HG02840 (cell line): Measurements from ENCODE around the gene GGPS1.
"Not testable (repeated sequence)": the region's sequence is repeated elsewhere in the genome, so short reads cannot be mapped to it uniquely, and the experiment has no call there.

Experiments
- ATAC-seq: cut with Tn5 transposase; IDR thresholded peaks from one replicate; pipeline ENCODE4 v1.9.1; 2021; ENCODE audit warnings: mild to moderate bottlenecking, moderate library complexity, moderate number of reproducible peaks; ENCODE audit not compliant: unreplicated experiment, low FRiP score

GGPS1 gene

GRCh38 chr1:235336903-235337302 is 8.5 kb downstream of the GGPS1 start:
- ATAC-seq: no peak

- ATAC-seq: no peak
Measured at GRCh38 chr1:235339746-235340145, 11.4 kb downstream of the GGPS1 start.

- no peak for ATAC-seq
Measured at GRCh38 chr1:235341334-235341733, 13.0 kb downstream of the GGPS1 start.

- ATAC-seq: no peak
Measured at GRCh38 chr1:235342039-235342438, 13.7 kb downstream of the GGPS1 start.

GRCh38 chr1:235342471-235342870 is 14.1 kb downstream of the GGPS1 start:
- ATAC-seq: no peak

GRCh38 chr1:235343726-235344125 is 15.4 kb downstream of the GGPS1 start:
- ATAC-seq: no peak

GRCh38 chr1:235351441-235351840 is 23.1 kb downstream of the GGPS1 start:
- ATAC-seq: no peak

- ATAC-seq: no peak
Measured at GRCh38 chr1:235351898-235352297, 23.5 kb downstream of the GGPS1 start.

GRCh38 chr1:235357485-235358373 is 29.4 kb downstream of the GGPS1 start:
- ATAC-seq: no peak

GRCh38 chr1:235358899-235359298 is 30.5 kb downstream of the GGPS1 start:
- no peak for ATAC-seq

- ATAC-seq: not testable (repeated sequence)
Measured at GRCh38 chr1:235364189-235364588, 35.8 kb downstream of the GGPS1 start.

GRCh38 chr1:235366286-235366685 is 37.9 kb downstream of the GGPS1 start:
- no peak for ATAC-seq

- peak; percentile 100 for ATAC-seq
Measured at GRCh38 chr1:235367000-235367908, 38.9 kb downstream of the GGPS1 start, which contains the start of gene TBCE. Gene TBCE (plus strand): TSS chr1:235367427. CDS start chr1:235380050, 12,623 bp downstream.

GRCh38 chr1:235368428-235368827 is 40.1 kb downstream of the GGPS1 start:
- no peak for ATAC-seq

GRCh38 chr1:235369802-235370201 is 41.4 kb downstream of the GGPS1 start:
- ATAC-seq: no peak

- no peak for ATAC-seq
Measured at GRCh38 chr1:235375919-235376605, 47.7 kb downstream of the GGPS1 start.

GRCh38 chr1:235378134-235378735 is 49.9 kb downstream of the GGPS1 start:
- ATAC-seq: not testable (repeated sequence)

- not testable (repeated sequence) for ATAC-seq
Measured at GRCh38 chr1:235381955-235382739, 53.8 kb downstream of the GGPS1 start.

GRCh38 chr1:235385633-235386032 is 57.3 kb downstream of the GGPS1 start:
- ATAC-seq: not testable (repeated sequence)
